K562 (cell line): ENCODE data around the gene KIF18B. TPM values are rescaled to one million over a fixed set of nuclear protein-coding genes. Genes with fewer than 3 reads are reported as not detected.
A peak's percentile ranks its signal among the peaks of the same experiment; 100 is the strongest.

Source experiments
- ATAC-seq: fragments of 200-7000 bp; cut with Tn5 transposase; 3 replicates; pipeline ENCODE4 v1.9.1; 2020; ENCODE audit warnings: moderate library complexity
- BruUV-seq: library from RNA; stranded (reverse); fragments of 400-500 nt; replicated peaks from 2 replicates; lab custom pipeline; 2021; lab: Mats Ljungman, UMichigan
- CTCF ChIA-PET: fragments of 300-600 bp; formaldehyde crosslinking; extraction: SDS; loops from one replicate; lab custom pipeline; 2021; ENCODE audit warnings: low intra/inter-chr PET ratio; lab: Yijun Ruan, JAX
- POLR2A ChIA-PET: fragments of 300-600, 350-650 bp; sonication (Branson Sonifier 250); formaldehyde crosslinking; extraction: SDS; loops from one replicate; lab custom pipeline; 2021; ENCODE audit warnings: antibody characterized with exemption, inconsistent platforms; lab: Yijun Ruan, JAX
- DNase-seq, 4 experiments: peaks; one replicate each; pipeline versions ENCODE4 v3.0.0 to v3.0.0-alpha.2; 2011 to 2018; ENCODE audit warnings: low spot score in 3 of 4, mixed read lengths in 3 of 4; ENCODE audit errors: extremely low read depth in 1 of 4
- FAIRE-seq: peaks from 2 replicates; lab custom pipeline; 2011; peaks lifted over from hg19 to GRCh38; lab: Jason Lieb, UNC
- H2AFZ ChIP-seq: 2 replicates; pipeline ENCODE4 v1.6.0; 2011; ENCODE audit warnings: low read depth, low read length, control low read depth, inconsistent platforms
- H3K27ac ChIP-seq: fragments of 200-600 bp; 3 replicates; pipeline ENCODE4 v1.8.0; 2011; ENCODE audit warnings: low read depth, mild to moderate bottlenecking, control low read depth, inconsistent platforms, low read length, moderate library complexity, mixed read lengths; ENCODE audit errors: extremely low read depth
- H3K27me3 ChIP-seq, 2 experiments: fragments of 300-600 bp in 1 of 2; 2 replicates in 1 of 2; 3 replicates in 1 of 2; pipeline versions ENCODE4 v1.6.0 to v1.8.0; 2011; ENCODE audit warnings: inconsistent platforms in 2 of 2, low read length in 2 of 2, mild to moderate bottlenecking in 1 of 2, mixed read lengths in 1 of 2, moderate library complexity in 1 of 2; ENCODE audit not compliant: control insufficient read depth in 2 of 2, insufficient read depth in 2 of 2
- H3K36me3 ChIP-seq: fragments of 300-600 bp; 3 replicates; pipeline ENCODE4 v1.8.0; 2011; ENCODE audit warnings: mild to moderate bottlenecking, low read length, inconsistent platforms; ENCODE audit not compliant: control insufficient read depth, insufficient read depth
- H3K4me1 ChIP-seq, 2 experiments: fragments of 200-600 bp in 1 of 2; replicated peaks in 1 of 2; 2 replicates in 1 of 2; 3 replicates in 1 of 2; pipeline versions ENCODE4 v1.5.1 to v1.8.0; 2011; ENCODE audit warnings: inconsistent platforms in 2 of 2, low read length in 2 of 2, mild to moderate bottlenecking in 1 of 2, mixed read lengths in 1 of 2, moderate library complexity in 1 of 2; ENCODE audit not compliant: control insufficient read depth in 2 of 2, insufficient read depth in 2 of 2
- H3K4me2 ChIP-seq: 2 replicates; pipeline ENCODE4 v1.6.1; 2011; ENCODE audit warnings: low read length, control low read depth, inconsistent platforms, mixed read lengths; ENCODE audit not compliant: insufficient read depth
- H3K4me3 ChIP-seq: fragments of 200-600 bp; sonication (generic), shearing (Covaris generic); 2 replicates; pipeline ENCODE4 v1.5.1; 2016; ENCODE audit warnings: control low read depth, inconsistent platforms
- H3K79me2 ChIP-seq: fragments of 200-600 bp; 3 replicates; pipeline ENCODE4 v1.8.0; 2011; ENCODE audit warnings: low read length, inconsistent platforms; ENCODE audit not compliant: control insufficient read depth, insufficient read depth
- H3K9ac ChIP-seq, 2 experiments: 2 replicates each; pipeline versions ENCODE4 v1.6.0 to v1.6.1; 2011; ENCODE audit warnings: low read depth in 2 of 2, low read length in 2 of 2, control low read depth in 1 of 2, inconsistent platforms in 1 of 2, mild to moderate bottlenecking in 1 of 2, mixed read lengths in 1 of 2; ENCODE audit not compliant: insufficient read depth in 1 of 2
- H3K9me1 ChIP-seq: one replicate; pipeline ENCODE4 v1.6.0; 2011; ENCODE audit warnings: inconsistent platforms, mild to moderate bottlenecking, low read length, moderate library complexity; ENCODE audit not compliant: control insufficient read depth, insufficient read depth
- H3K9me3 ChIP-seq: replicated peaks from 2 replicates; pipeline ENCODE4 v1.5.1; 2011; ENCODE audit warnings: low read depth, low read length, inconsistent platforms; ENCODE audit not compliant: control insufficient read depth, insufficient read depth
- H4K20me1 ChIP-seq: replicated peaks from 2 replicates; pipeline ENCODE4 v1.6.1; 2011; ENCODE audit warnings: low read length, inconsistent platforms, mixed read lengths; ENCODE audit not compliant: control insufficient read depth, insufficient read depth
- EZH2 ChIP-seq: IDR thresholded peaks from 2 replicates; pipeline ENCODE4 v1.6.1; 2012; ENCODE audit warnings: low read depth, mild to moderate bottlenecking, inconsistent platforms, low read length, borderline replicate concordance
- PCBP1 ChIP-seq: fragments of 200-400 bp; formaldehyde crosslinking; IDR thresholded peaks from 2 replicates; pipeline ENCODE4 v1.6.1; 2018; ENCODE audit warnings: mild to moderate bottlenecking, low read depth, low read length; ENCODE audit not compliant: poor library complexity, severe bottlenecking
- WGBS: fragments of 100-300 bp; shearing (Covaris generic); methylation state at CpG from one replicate; pipeline ENCODE4 v1.1.6; 2016; ENCODE audit warnings: low coverage, mixed read lengths; ENCODE audit not compliant: insufficient coverage; ENCODE audit errors: missing lambda C conversion rate; 5-methylcytosine and 5-hydroxymethylcytosine counted together
- in situ Hi-C: fragments of 300-500 bp; cut with MboI; formaldehyde crosslinking; loops from 4 replicates; pipeline ENCODE4 v1.15.0; 2018; ENCODE audit warnings: inconsistent platforms, mixed read lengths
- intact Hi-C: fragments of 100-400 bp; cut with micrococcal nuclease; formaldehyde crosslinking; loops from 2 replicates; pipeline ENCODE4 v1.14.2; 2022
- polyA plus RNA-seq, 8 experiments: library from polyadenylated mRNA; depleted of rRNA in 4 of 8; stranded (reverse) in 5 of 8; unstranded in 3 of 8; fragments of >200 nt; fragmentation: Nextera tagmentation in 2 of 8; fragmentation: Illumina TruSeq in 1 of 8; extraction: Ambion mirVana in 2 of 8; extraction: Trizol in 1 of 8; gene quantifications; 2 replicates each; pipeline versions ENCODE4 v1.2.1 to v1.2.3, GENCODE V29; 2011 to 2014; ENCODE audit warnings: inconsistent platforms in 1 of 8, missing spikeins in 1 of 8
- total RNA-seq, 7 experiments: library from RNA; depleted of rRNA in 6 of 7; stranded (reverse); fragments of >200 nt in 6 of 7; fragmentation: Illumina TruSeq in 2 of 7; extraction: Trizol in 2 of 7; gene quantifications; 2 replicates each; pipeline versions ENCODE4 v1.2.1 to v1.2.3, GENCODE V29; 2011 to 2021; ENCODE audit warnings: low replicate concordance in 1 of 7
- TF ChIP-seq, protein P1 (sequence below): fragments of 450-650 bp; IDR thresholded peaks from 2 replicates; pipeline ENCODE4 v1.6.1; 2016; ENCODE audit warnings: mild to moderate bottlenecking, moderate library complexity

KIF18B gene
- total and polyA plus RNA-seq, 9 of the 15 experiments (the other 6 are each of a cell fraction or from before 2014, with no cell fraction given), result 2.0 to 42.8 (median 13.2) TPM

DNA sequence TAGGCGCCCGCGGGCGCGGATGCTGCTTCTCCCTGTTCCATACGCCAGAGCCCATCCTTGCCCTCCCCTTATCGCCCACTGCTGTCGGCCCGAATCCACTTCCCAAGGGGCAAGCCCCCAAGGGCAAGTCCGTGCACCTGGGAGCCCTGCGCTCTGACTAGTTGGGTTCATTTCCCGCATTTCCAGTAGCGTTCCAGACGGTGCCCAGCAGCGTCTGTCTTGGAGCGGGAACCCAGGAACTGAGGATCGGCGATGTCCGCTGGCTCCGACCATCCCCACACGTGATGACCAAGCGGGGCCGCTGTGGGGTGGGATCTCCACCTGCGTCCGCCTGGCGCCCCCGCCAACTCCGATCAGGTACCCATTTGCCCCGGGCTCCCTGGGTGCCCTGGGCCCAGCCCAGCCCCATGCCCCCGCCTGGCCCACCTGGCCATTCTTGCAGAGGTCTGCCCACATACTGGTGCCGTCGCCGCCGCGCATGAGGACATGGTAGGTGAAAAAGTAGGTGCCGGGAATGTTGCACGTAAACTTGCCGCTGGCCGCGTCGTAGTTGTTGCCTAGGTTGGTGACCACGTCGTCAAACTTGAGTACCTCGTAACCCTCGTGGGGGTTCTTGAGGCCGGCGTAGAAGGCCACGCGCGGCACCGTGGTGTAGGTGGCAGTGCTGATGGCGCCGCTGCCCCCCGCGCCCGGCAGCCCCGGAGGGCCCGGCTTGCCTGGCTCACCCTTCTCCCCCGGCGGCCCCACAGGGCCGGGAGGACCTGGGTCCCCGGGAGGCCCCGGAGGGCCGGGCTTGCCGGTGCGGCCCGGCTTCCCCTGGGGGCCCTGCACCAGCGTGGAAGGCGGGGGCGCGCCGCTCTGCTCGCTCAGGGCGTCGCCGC lies 19.7 kb upstream of the KIF18B start:
- peaks cover 8% of the 10 kb centered on the region; the same call in 1 of the 2 replicates for H4K20me1 ChIP-seq
- no peaks in the 10 kb centered on the region for H3K36me3 ChIP-seq
- no peak overlapping the region for H3K4me3 ChIP-seq
- no peak for FAIRE-seq
- POLR2A ChIA-PET, result interaction anchor here (0.8 kb wide), 1 partner anchor 11 kb away, joined by 4 read pairs; no protein-coding TSS in a partner anchor
- intact Hi-C loops (no loop called here), in situ Hi-C loops (no loop called here)
- BruUV-seq, result no TSS peak
- whole genome bisulfite sequencing, result 47% methylated on average over 44 of the region's 76 CpGs
- H3K27ac ChIP-seq, result no peak overlapping the region
- H3K9me1 ChIP-seq, result no peaks in the 10 kb centered on the region
- peak in 2 of 4 experiments; percentile 53 to 63 for DNase-seq
- no peaks in the 10 kb centered on the region for H3K9me3 ChIP-seq
- no peaks in the 10 kb centered on the region for H3K79me2 ChIP-seq
- CTCF ChIA-PET, result no interaction called here
- TF ChIP-seq PCBP1 (peak; percentile 29), EZH2 (no peak)
- TF ChIP-seq, protein P1, sequence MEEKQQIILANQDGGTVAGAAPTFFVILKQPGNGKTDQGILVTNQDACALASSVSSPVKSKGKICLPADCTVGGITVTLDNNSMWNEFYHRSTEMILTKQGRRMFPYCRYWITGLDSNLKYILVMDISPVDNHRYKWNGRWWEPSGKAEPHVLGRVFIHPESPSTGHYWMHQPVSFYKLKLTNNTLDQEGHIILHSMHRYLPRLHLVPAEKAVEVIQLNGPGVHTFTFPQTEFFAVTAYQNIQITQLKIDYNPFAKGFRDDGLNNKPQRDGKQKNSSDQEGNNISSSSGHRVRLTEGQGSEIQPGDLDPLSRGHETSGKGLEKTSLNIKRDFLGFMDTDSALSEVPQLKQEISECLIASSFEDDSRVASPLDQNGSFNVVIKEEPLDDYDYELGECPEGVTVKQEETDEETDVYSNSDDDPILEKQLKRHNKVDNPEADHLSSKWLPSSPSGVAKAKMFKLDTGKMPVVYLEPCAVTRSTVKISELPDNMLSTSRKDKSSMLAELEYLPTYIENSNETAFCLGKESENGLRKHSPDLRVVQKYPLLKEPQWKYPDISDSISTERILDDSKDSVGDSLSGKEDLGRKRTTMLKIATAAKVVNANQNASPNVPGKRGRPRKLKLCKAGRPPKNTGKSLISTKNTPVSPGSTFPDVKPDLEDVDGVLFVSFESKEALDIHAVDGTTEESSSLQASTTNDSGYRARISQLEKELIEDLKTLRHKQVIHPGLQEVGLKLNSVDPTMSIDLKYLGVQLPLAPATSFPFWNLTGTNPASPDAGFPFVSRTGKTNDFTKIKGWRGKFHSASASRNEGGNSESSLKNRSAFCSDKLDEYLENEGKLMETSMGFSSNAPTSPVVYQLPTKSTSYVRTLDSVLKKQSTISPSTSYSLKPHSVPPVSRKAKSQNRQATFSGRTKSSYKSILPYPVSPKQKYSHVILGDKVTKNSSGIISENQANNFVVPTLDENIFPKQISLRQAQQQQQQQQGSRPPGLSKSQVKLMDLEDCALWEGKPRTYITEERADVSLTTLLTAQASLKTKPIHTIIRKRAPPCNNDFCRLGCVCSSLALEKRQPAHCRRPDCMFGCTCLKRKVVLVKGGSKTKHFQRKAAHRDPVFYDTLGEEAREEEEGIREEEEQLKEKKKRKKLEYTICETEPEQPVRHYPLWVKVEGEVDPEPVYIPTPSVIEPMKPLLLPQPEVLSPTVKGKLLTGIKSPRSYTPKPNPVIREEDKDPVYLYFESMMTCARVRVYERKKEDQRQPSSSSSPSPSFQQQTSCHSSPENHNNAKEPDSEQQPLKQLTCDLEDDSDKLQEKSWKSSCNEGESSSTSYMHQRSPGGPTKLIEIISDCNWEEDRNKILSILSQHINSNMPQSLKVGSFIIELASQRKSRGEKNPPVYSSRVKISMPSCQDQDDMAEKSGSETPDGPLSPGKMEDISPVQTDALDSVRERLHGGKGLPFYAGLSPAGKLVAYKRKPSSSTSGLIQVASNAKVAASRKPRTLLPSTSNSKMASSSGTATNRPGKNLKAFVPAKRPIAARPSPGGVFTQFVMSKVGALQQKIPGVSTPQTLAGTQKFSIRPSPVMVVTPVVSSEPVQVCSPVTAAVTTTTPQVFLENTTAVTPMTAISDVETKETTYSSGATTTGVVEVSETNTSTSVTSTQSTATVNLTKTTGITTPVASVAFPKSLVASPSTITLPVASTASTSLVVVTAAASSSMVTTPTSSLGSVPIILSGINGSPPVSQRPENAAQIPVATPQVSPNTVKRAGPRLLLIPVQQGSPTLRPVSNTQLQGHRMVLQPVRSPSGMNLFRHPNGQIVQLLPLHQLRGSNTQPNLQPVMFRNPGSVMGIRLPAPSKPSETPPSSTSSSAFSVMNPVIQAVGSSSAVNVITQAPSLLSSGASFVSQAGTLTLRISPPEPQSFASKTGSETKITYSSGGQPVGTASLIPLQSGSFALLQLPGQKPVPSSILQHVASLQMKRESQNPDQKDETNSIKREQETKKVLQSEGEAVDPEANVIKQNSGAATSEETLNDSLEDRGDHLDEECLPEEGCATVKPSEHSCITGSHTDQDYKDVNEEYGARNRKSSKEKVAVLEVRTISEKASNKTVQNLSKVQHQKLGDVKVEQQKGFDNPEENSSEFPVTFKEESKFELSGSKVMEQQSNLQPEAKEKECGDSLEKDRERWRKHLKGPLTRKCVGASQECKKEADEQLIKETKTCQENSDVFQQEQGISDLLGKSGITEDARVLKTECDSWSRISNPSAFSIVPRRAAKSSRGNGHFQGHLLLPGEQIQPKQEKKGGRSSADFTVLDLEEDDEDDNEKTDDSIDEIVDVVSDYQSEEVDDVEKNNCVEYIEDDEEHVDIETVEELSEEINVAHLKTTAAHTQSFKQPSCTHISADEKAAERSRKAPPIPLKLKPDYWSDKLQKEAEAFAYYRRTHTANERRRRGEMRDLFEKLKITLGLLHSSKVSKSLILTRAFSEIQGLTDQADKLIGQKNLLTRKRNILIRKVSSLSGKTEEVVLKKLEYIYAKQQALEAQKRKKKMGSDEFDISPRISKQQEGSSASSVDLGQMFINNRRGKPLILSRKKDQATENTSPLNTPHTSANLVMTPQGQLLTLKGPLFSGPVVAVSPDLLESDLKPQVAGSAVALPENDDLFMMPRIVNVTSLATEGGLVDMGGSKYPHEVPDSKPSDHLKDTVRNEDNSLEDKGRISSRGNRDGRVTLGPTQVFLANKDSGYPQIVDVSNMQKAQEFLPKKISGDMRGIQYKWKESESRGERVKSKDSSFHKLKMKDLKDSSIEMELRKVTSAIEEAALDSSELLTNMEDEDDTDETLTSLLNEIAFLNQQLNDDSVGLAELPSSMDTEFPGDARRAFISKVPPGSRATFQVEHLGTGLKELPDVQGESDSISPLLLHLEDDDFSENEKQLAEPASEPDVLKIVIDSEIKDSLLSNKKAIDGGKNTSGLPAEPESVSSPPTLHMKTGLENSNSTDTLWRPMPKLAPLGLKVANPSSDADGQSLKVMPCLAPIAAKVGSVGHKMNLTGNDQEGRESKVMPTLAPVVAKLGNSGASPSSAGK, result no peak
- H3K4me2 ChIP-seq, result no peak overlapping the region
- H3K4me1 ChIP-seq, result peaks cover 7 to 32% of the 10 kb centered on the region in 2 experiments; a peak in 4 of 5 replicates
- no peak for ATAC-seq
- peaks cover 42 to 67% of the 10 kb centered on the region in 2 experiments for H3K27me3 ChIP-seq
- H2AFZ ChIP-seq, result no peak overlapping the region
- H3K9ac ChIP-seq, result peak overlapping the region in 1 of 2 experiments; percentile 83; a peak in 2 of 4 replicates
